ENCODE results near the gene ARFGEF2. TPM values are rescaled to one million over a fixed set of nuclear protein-coding genes. Genes with fewer than 3 reads are reported as not detected.
"Not testable (repeated sequence)": the region's sequence is repeated elsewhere in the genome, so short reads cannot be mapped to it uniquely, and the experiment has no call there.

The ARFGEF2 gene
- total RNA-seq, 1 experiment from 2014 or later: 37.9 TPM

- H3K4me1 ChIP-seq (ENCODE audit: low read length): no peaks in the 10 kb centered on the region
- no peak overlapping the region for H3K27ac ChIP-seq (ENCODE audit: low read length)
- H3K36me3 ChIP-seq (ENCODE audit: insufficient read depth, low read length): peaks cover 27% of the 10 kb centered on the region; the same call in 1 of the 2 replicates
- H3K9ac ChIP-seq (ENCODE audit: low read length): no peak overlapping the region
- H3K4me3 ChIP-seq (ENCODE audit: low read length): no peak overlapping the region
- H2AFZ ChIP-seq (ENCODE audit: low read length): no peak overlapping the region
- H4K20me1 ChIP-seq (ENCODE audit: insufficient read depth, low read depth, low read length): no peaks in the 10 kb centered on the region
- no peaks in the 10 kb centered on the region for H3K27me3 ChIP-seq (ENCODE audit: low read length)
- no peak for DNase-seq
- H3K4me2 ChIP-seq (ENCODE audit: low read depth, low read length, poor library complexity, severe bottlenecking): no peak overlapping the region
- no peaks in the 10 kb centered on the region for H3K9me3 ChIP-seq (ENCODE audit: low read length)
- no peaks in the 10 kb centered on the region for H3K9me2 ChIP-seq (replicated peaks; ENCODE audit: insufficient read depth, low read length)
- no peaks in the 10 kb centered on the region for H3K79me2 ChIP-seq (ENCODE audit: low read length)
Measured at GRCh38 chr20:49009899-49010631, 88.6 kb downstream of the ARFGEF2 start.

DNA sequence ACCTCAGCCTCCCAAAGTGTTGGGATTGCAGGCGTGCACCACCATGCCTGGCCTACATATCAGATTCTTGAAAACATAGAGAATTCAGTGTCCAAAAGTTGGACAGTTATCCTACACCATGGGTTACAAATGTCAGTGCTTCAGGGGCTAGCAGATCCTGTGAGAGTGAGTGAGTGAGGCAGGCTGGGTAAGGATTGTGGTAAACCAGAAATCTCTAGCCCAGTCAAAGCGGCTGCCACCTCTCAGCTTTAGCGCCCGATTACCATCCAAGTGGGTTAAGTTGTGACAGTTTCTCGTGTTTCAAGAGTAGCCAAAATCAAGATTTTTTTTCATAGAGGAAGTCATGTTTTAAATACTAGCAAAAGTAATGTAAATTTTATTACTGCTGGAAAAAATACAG, 102.7 kb downstream of the ARFGEF2 start:
- no peak for DNase-seq
- H3K27me3 ChIP-seq (ENCODE audit: low read length): no peaks in the 10 kb centered on the region
- H3K27ac ChIP-seq (ENCODE audit: low read length): no peak overlapping the region
- no peak overlapping the region for H3K9ac ChIP-seq (ENCODE audit: low read length)
- H3K79me2 ChIP-seq (ENCODE audit: low read length): no peaks in the 10 kb centered on the region
- no peak overlapping the region for H3K4me2 ChIP-seq (ENCODE audit: low read depth, low read length, poor library complexity, severe bottlenecking)
- no peak overlapping the region for H2AFZ ChIP-seq (ENCODE audit: low read length)
- H3K4me3 ChIP-seq (ENCODE audit: low read length): no peak overlapping the region
- no peaks in the 10 kb centered on the region for H3K9me2 ChIP-seq (replicated peaks; ENCODE audit: insufficient read depth, low read length)
- H3K4me1 ChIP-seq (ENCODE audit: low read length): no peaks in the 10 kb centered on the region
- H3K9me3 ChIP-seq (ENCODE audit: low read length): no peaks in the 10 kb centered on the region
- no peaks in the 10 kb centered on the region for H4K20me1 ChIP-seq (ENCODE audit: insufficient read depth, low read depth, low read length)
- peaks cover 21% of the 10 kb centered on the region for H3K36me3 ChIP-seq (ENCODE audit: insufficient read depth, low read length)

DNA sequence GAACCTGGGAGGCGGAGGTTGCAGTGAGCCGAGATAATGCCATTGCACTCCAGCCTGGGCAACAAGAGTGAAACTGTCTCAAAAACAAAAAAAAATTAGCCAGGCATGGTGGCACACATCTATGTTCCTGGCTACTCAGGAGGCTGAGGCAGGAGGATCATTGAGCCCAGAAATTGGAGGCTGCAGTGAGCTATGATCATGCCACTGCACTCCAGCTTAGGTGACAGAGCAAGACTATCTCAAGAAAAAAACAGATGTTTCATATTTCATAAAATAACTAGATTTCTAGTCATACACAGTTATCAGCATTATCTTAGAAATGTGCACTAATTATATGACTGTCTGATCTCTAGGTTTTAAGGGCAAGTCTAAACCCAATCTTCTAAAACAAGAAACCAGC, 106.7 kb downstream of the ARFGEF2 start:
- H3K79me2 ChIP-seq (ENCODE audit: low read length); H3K27me3 ChIP-seq (ENCODE audit: low read length); DNase-seq; H3K27ac ChIP-seq (ENCODE audit: low read length); H2AFZ ChIP-seq (ENCODE audit: low read length); H3K4me1 ChIP-seq (ENCODE audit: low read length); H4K20me1 ChIP-seq (ENCODE audit: insufficient read depth, low read depth, low read length); H3K4me2 ChIP-seq (ENCODE audit: low read depth, low read length, poor library complexity, severe bottlenecking); H3K9ac ChIP-seq (ENCODE audit: low read length); H3K9me2 ChIP-seq (replicated peaks; ENCODE audit: insufficient read depth, low read length); H3K4me3 ChIP-seq (ENCODE audit: low read length); H3K9me3 ChIP-seq (ENCODE audit: low read length): not testable (repeated sequence)
- H3K36me3 ChIP-seq (ENCODE audit: insufficient read depth, low read length): peaks cover 22% of the 10 kb centered on the region

DNA sequence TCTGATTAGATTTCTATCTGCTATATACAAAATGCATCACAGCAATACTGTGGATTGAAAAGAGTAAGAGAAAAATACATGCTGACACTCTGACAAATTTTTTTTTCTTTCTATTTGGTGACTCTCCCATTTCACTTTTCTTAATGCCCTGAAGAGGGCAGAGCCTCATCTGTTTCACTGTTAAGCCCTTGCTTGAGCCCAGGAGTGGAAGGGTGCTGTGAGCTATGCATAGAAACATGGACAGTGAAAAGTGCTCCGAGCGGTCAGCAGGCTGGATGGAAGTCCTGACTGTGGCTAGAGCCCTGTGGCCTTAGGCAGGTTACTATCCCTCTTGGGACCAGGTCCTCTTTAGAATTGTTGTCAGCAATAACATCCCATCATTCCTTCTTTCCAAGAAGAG, 107.2 kb downstream of the ARFGEF2 start:
- Histone ChIP-seq H3K9me2 (replicated peaks; ENCODE audit: insufficient read depth, low read length) (no peaks in the 10 kb centered on the region), H3K4me2 (ENCODE audit: low read depth, low read length, poor library complexity, severe bottlenecking) (no peak overlapping the region), H2AFZ (ENCODE audit: low read length) (no peak overlapping the region), H4K20me1 (ENCODE audit: insufficient read depth, low read depth, low read length) (no peaks in the 10 kb centered on the region), H3K4me3 (ENCODE audit: low read length) (no peak overlapping the region), H3K9ac (ENCODE audit: low read length) (no peak overlapping the region), H3K27me3 (ENCODE audit: low read length) (no peaks in the 10 kb centered on the region), H3K79me2 (ENCODE audit: low read length) (no peaks in the 10 kb centered on the region), H3K27ac (ENCODE audit: low read length) (no peak overlapping the region), H3K36me3 (ENCODE audit: insufficient read depth, low read length) (peaks cover 23% of the 10 kb centered on the region), H3K9me3 (ENCODE audit: low read length) (no peaks in the 10 kb centered on the region), H3K4me1 (ENCODE audit: low read length) (no peaks in the 10 kb centered on the region)
- DNase-seq: peak; percentile 51

- H3K79me2 ChIP-seq (ENCODE audit: low read length): no peaks in the 10 kb centered on the region
- no peak overlapping the region for H2AFZ ChIP-seq (ENCODE audit: low read length)
- no peaks in the 10 kb centered on the region for H3K9me2 ChIP-seq (replicated peaks; ENCODE audit: insufficient read depth, low read length)
- H3K27ac ChIP-seq (ENCODE audit: low read length): no peak overlapping the region
- no peak overlapping the region for H3K4me3 ChIP-seq (ENCODE audit: low read length)
- no peaks in the 10 kb centered on the region for H3K9me3 ChIP-seq (ENCODE audit: low read length)
- no peak overlapping the region for H3K9ac ChIP-seq (ENCODE audit: low read length)
- H3K36me3 ChIP-seq (ENCODE audit: insufficient read depth, low read length): peaks cover 23% of the 10 kb centered on the region
- no peaks in the 10 kb centered on the region for H3K4me1 ChIP-seq (ENCODE audit: low read length)
- no peaks in the 10 kb centered on the region for H4K20me1 ChIP-seq (ENCODE audit: insufficient read depth, low read depth, low read length)
- no peak for DNase-seq
- H3K4me2 ChIP-seq (ENCODE audit: low read depth, low read length, poor library complexity, severe bottlenecking): no peak overlapping the region
- no peaks in the 10 kb centered on the region for H3K27me3 ChIP-seq (ENCODE audit: low read length)
Measured at GRCh38 chr20:49029203-49029602, 107.7 kb downstream of the ARFGEF2 start.

- Histone ChIP-seq H4K20me1 (ENCODE audit: insufficient read depth, low read depth, low read length) (no peaks in the 10 kb centered on the region), H3K9me3 (ENCODE audit: low read length) (no peaks in the 10 kb centered on the region), H3K79me2 (ENCODE audit: low read length) (no peaks in the 10 kb centered on the region), H3K4me2 (ENCODE audit: low read depth, low read length, poor library complexity, severe bottlenecking) (no peak overlapping the region), H3K9me2 (replicated peaks; ENCODE audit: insufficient read depth, low read length) (no peaks in the 10 kb centered on the region), H3K4me3 (ENCODE audit: low read length) (no peak overlapping the region), H3K27me3 (ENCODE audit: low read length) (no peaks in the 10 kb centered on the region), H3K27ac (ENCODE audit: low read length) (no peak overlapping the region), H2AFZ (ENCODE audit: low read length) (no peak overlapping the region), H3K36me3 (ENCODE audit: insufficient read depth, low read length) (peaks cover 18% of the 10 kb centered on the region; the same call in 1 of the 2 replicates), H3K9ac (ENCODE audit: low read length) (no peak overlapping the region), H3K4me1 (ENCODE audit: low read length) (no peaks in the 10 kb centered on the region)
- DNase-seq: no peak
Measured at GRCh38 chr20:49030954-49031619, 109.6 kb downstream of the ARFGEF2 start.

DNA sequence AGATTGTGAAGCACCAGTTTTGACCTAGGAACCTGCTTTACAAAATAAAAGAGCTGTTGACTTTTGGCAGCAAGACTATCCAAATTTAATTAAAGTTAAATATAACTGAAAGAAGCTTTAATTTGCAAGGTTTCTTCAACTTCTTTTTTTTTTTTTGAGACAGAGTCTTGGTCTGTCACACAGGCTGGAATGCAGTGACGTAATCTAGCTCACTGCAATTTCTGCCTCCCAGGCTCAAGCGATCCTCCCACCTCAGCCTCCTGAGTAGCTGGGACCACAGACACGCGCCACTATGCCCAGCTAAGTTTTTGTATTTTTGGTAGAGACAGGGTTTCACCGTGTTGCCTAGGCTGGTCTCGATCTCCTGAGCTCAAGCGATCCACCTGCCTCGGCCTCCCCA, 110.9 kb downstream of the ARFGEF2 start:
- peaks cover 18% of the 10 kb centered on the region; the same call in 1 of the 2 replicates for H3K36me3 ChIP-seq (ENCODE audit: insufficient read depth, low read length)
- no peaks in the 10 kb centered on the region for H4K20me1 ChIP-seq (ENCODE audit: insufficient read depth, low read depth, low read length)
- H3K9me2 ChIP-seq (replicated peaks; ENCODE audit: insufficient read depth, low read length): no peaks in the 10 kb centered on the region
- no peaks in the 10 kb centered on the region for H3K9me3 ChIP-seq (ENCODE audit: low read length)
- H3K4me1 ChIP-seq (ENCODE audit: low read length): no peaks in the 10 kb centered on the region; the same call in 1 of the 2 replicates
- H2AFZ ChIP-seq (ENCODE audit: low read length): no peak overlapping the region
- no peak overlapping the region for H3K4me2 ChIP-seq (ENCODE audit: low read depth, low read length, poor library complexity, severe bottlenecking)
- H3K27me3 ChIP-seq (ENCODE audit: low read length): no peaks in the 10 kb centered on the region
- no peak overlapping the region for H3K27ac ChIP-seq (ENCODE audit: low read length)
- no peak overlapping the region for H3K9ac ChIP-seq (ENCODE audit: low read length)
- DNase-seq: no peak
- H3K79me2 ChIP-seq (ENCODE audit: low read length): no peaks in the 10 kb centered on the region
- no peak overlapping the region for H3K4me3 ChIP-seq (ENCODE audit: low read length)

DNA sequence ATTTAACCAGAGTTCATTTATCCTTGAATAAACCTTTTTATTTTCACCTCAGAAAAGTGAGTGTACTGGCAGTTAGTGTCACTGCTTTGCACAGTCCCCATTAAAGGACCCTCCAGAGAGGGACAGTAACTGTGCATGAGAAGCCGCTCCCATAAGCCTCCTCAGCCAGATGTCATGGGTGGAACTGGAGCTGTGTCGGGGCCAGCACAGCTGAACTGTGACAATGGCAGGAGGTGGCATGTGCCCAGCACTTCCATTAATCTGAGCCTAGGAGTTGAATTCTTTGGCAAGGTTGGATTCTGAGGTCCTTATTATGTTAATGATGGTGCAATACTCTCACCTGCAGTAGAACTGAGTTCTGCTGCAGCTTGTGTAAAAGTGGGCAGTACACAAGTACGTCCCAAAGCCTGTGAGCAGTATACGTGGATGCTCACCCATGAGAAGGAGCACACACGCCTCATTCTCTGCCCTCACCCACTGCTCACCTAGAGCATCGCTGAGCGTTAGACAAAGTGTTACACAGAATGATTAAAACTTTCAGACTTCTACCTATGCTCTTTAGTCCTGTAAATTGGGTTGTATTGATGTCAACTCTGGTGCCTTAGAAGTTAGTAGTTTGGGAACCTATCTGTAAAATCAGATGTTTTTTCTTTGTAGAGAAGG, 112.7 kb downstream of the ARFGEF2 start:
- Histone ChIP-seq H2AFZ (ENCODE audit: low read length) (no peak overlapping the region), H4K20me1 (ENCODE audit: insufficient read depth, low read depth, low read length) (no peaks in the 10 kb centered on the region), H3K9me2 (replicated peaks; ENCODE audit: insufficient read depth, low read length) (no peaks in the 10 kb centered on the region), H3K4me2 (ENCODE audit: low read depth, low read length, poor library complexity, severe bottlenecking) (no peak overlapping the region), H3K79me2 (ENCODE audit: low read length) (no peaks in the 10 kb centered on the region), H3K9ac (ENCODE audit: low read length) (no peak overlapping the region), H3K9me3 (ENCODE audit: low read length) (no peaks in the 10 kb centered on the region), H3K36me3 (ENCODE audit: insufficient read depth, low read length) (peaks cover 10% of the 10 kb centered on the region; the same call in 1 of the 2 replicates), H3K27me3 (ENCODE audit: low read length) (no peaks in the 10 kb centered on the region), H3K27ac (ENCODE audit: low read length) (no peak overlapping the region), H3K4me1 (ENCODE audit: low read length) (peaks cover 7% of the 10 kb centered on the region), H3K4me3 (ENCODE audit: low read length) (no peak overlapping the region)
- DNase-seq: no peak
